Endometrium (tissue), 2 donors: Measurements from ENCODE around the gene TXNDC8.
"Not testable (repeated sequence)": the region's sequence is repeated elsewhere in the genome, so short reads cannot be mapped to it uniquely, and the experiment has no call there.

Source experiments
- FAIRE-seq: peaks from 2 replicates; lab custom pipeline; 2012; peaks lifted over from hg19 to GRCh38; lab: Jason Lieb, UNC
- donor health status: control.
- donor health status: control.

The TXNDC8 gene

GRCh38 chr9:110337727-110338126, at the start of gene TXNDC8:
TXNDC8 (minus strand) TSS chr9:110337863.
- FAIRE-seq, result no peak

GRCh38 chr9:110383491-110383890, 45.8 kb upstream of the TXNDC8 start:
- no peak for FAIRE-seq

- FAIRE-seq, result no peak
These were observed 45.1 kb upstream of the TXNDC8 start for GRCh38 chr9:110382731-110383130.

- FAIRE-seq, result no peak
These were observed 33.8 kb upstream of the TXNDC8 start for GRCh38 chr9:110371411-110372007.

- FAIRE-seq, result no peak
These were observed 32.7 kb upstream of the TXNDC8 start for GRCh38 chr9:110370315-110370714.

GRCh38 chr9:110364451-110364850, 26.8 kb upstream of the TXNDC8 start:
- peak; percentile 35 for FAIRE-seq

- FAIRE-seq, result not testable (repeated sequence)
These were observed 21.3 kb upstream of the TXNDC8 start for GRCh38 chr9:110358992-110359391.

GRCh38 chr9:110357505-110357904, 19.8 kb upstream of the TXNDC8 start:
- FAIRE-seq, result no peak

- no peak for FAIRE-seq
These were observed 19.2 kb upstream of the TXNDC8 start for GRCh38 chr9:110356639-110357395.

- no peak for FAIRE-seq
These were observed 18.2 kb upstream of the TXNDC8 start for GRCh38 chr9:110355911-110356310.

GRCh38 chr9:110351009-110351467, 13.4 kb upstream of the TXNDC8 start:
- no peak for FAIRE-seq

- FAIRE-seq, result no peak
These were observed 8.7 kb upstream of the TXNDC8 start for GRCh38 chr9:110346325-110346724.

GRCh38 chr9:110344821-110345220, 7.2 kb upstream of the TXNDC8 start:
- FAIRE-seq, result no peak

- no peak for FAIRE-seq
These were observed 5.9 kb upstream of the TXNDC8 start for GRCh38 chr9:110343551-110343950.

- FAIRE-seq, result no peak
These were observed 2.6 kb upstream of the TXNDC8 start for GRCh38 chr9:110340306-110340705.

GRCh38 chr9:110338143-110338542, 480 bp upstream of the TXNDC8 start:
- FAIRE-seq, result peak; percentile 99

- FAIRE-seq, result no peak
These were observed 1.3 kb downstream of the TXNDC8 start for GRCh38 chr9:110336363-110336762.

- no peak for FAIRE-seq
These were observed 2.8 kb downstream of the TXNDC8 start for GRCh38 chr9:110334871-110335270.

- no peak for FAIRE-seq
These were observed 3.5 kb downstream of the TXNDC8 start for GRCh38 chr9:110334183-110334582.

GRCh38 chr9:110332766-110333165, 4.9 kb downstream of the TXNDC8 start:
- FAIRE-seq, result no peak

GRCh38 chr9:110330484-110331105, 7.1 kb downstream of the TXNDC8 start:
- no peak for FAIRE-seq

- FAIRE-seq, result no peak
These were observed 7.9 kb downstream of the TXNDC8 start for GRCh38 chr9:110329639-110330230.

GRCh38 chr9:110328763-110329162, 8.9 kb downstream of the TXNDC8 start:
- FAIRE-seq, result no peak
